NCI-H524 (cell line): Measurements from ENCODE around the gene LTF.
A peak's percentile ranks its signal among the peaks of the same experiment; 100 is the strongest.

Source experiments
- DNase-seq, 2 experiments: peaks; one replicate each; lab custom pipeline; 2025; lab: John Stamatoyannopoulos, UW

The LTF gene

GRCh38 chr3:46491089-46492070, 26.7 kb upstream of the LTF start:
- no peak for DNase-seq

GRCh38 chr3:46490338-46491084, 25.8 kb upstream of the LTF start:
- no peak for DNase-seq

- DNase-seq = no peak
Measured at GRCh38 chr3:46489875-46490274, 25.2 kb upstream of the LTF start.

- DNase-seq = no peak
Measured at GRCh38 chr3:46489381-46489780, 24.7 kb upstream of the LTF start.

- peak; percentile 72 to 82 for DNase-seq
Measured at GRCh38 chr3:46488735-46489361, 24.1 kb upstream of the LTF start.

GRCh38 chr3:46485779-46486175, 21.1 kb upstream of the LTF start:
- DNase-seq = no peak

- DNase-seq = peak; percentile 83 to 91
Measured at GRCh38 chr3:46484911-46485778, 20.4 kb upstream of the LTF start.

GRCh38 chr3:46484388-46484787, 19.7 kb upstream of the LTF start:
- no peak for DNase-seq

- no peak for DNase-seq
Measured at GRCh38 chr3:46483825-46484224, 19.1 kb upstream of the LTF start.

GRCh38 chr3:46482632-46483350, 18.1 kb upstream of the LTF start:
- no peak for DNase-seq

GRCh38 chr3:46481636-46482035, 16.9 kb upstream of the LTF start:
- no peak for DNase-seq

- no peak for DNase-seq
Measured at GRCh38 chr3:46480491-46481195, 15.9 kb upstream of the LTF start.

GRCh38 chr3:46479696-46480095, 15.0 kb upstream of the LTF start:
- DNase-seq = no peak

GRCh38 chr3:46479021-46479420, 14.3 kb upstream of the LTF start:
- DNase-seq = no peak

- DNase-seq = no peak
Measured at GRCh38 chr3:46478341-46478740, 13.6 kb upstream of the LTF start.

GRCh38 chr3:46477756-46478155, 13.1 kb upstream of the LTF start:
- no peak for DNase-seq

GRCh38 chr3:46477145-46477544, 12.4 kb upstream of the LTF start:
- no peak for DNase-seq

- no peak for DNase-seq
Measured at GRCh38 chr3:46472736-46473135, 8.0 kb upstream of the LTF start.

- no peak for DNase-seq
Measured at GRCh38 chr3:46471371-46471914, 6.7 kb upstream of the LTF start.

GRCh38 chr3:46470831-46471230, 6.1 kb upstream of the LTF start:
- peak in 1 of 2 experiments; percentile 56 for DNase-seq
